ENCODE results near the gene CLEC3B. TPM values are rescaled to one million over a fixed set of nuclear protein-coding genes. Genes with fewer than 3 reads are reported as not detected.

Gene CLEC3B
- total and polyA plus RNA-seq, 2 of the 8 experiments (the other 6 are each of a cell fraction or from before 2014, with no cell fraction given) = 0.32 TPM; not detected in 1

DNA sequence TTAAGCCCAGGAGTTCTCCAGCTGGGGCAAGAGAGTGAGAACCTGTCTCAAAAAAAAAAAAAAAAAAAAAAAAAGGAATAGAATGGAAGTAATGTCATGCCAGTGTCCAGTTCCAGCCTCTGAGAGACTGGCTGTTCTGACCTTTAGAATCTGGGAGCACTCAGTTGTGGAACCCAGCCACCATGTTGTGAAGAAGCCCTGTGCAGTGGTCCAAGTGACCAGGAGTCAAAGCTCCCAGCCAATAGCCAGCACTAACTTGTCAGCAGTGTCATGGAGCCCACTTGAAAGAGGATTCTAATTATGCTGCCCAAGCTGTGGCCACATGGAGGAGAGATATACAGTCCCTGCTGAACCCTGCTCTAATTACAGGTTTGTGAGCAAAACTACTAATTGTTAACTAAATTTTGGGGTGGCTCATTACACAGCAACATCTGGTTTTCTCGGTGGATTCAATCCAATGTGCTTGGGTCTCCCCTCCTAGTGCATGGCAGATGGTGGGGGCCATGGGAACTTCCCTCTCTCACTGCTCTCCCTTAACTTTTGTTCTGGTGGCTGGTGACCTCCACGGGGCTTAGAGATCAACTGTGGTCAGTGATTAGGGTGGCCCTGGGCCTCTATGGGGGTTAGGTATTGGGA is 55.5 kb downstream of the CLEC3B start:
- no peak overlapping the region for H3K23ac ChIP-seq (ENCODE audit: insufficient read length)
- no peak overlapping the region for H2BK20ac ChIP-seq (ENCODE audit: low read length)
- H3K27ac ChIP-seq (ENCODE audit: low read depth, low read length) = no peak overlapping the region
- H4K8ac ChIP-seq (ENCODE audit: extremely low read depth, insufficient read depth, low read length) = no peak overlapping the region
- H4K5ac ChIP-seq (ENCODE audit: insufficient read length, low read depth, low read length) = no peak overlapping the region
- H3K4ac ChIP-seq (replicated peaks; ENCODE audit: insufficient read length, low read depth, low read length) = no peak overlapping the region
- H3K79me1 ChIP-seq (ENCODE audit: low read depth, low read length) = no peaks in the 10 kb centered on the region
- CTCF ChIA-PET (ENCODE audit: partially characterized antibody) = interaction anchor here (0.6 to 1.1 kb wide), 4 partner anchors 25 to 584 kb away, joined by 3 read pairs; no protein-coding TSS in a partner anchor
- H4K20me1 ChIP-seq (replicated peaks in 1 of 2; ENCODE audit: control insufficient read depth in 1 of 2, insufficient read depth in 2 of 2, low read length in 2 of 2) = no peaks in the 10 kb centered on the region
- DNase-seq (ENCODE audit: low read depth in 1 of 2, low spot score in 2 of 2) = no peak
- no peak overlapping the region for H2AK5ac ChIP-seq (ENCODE audit: low read depth, low read length)
- no peak overlapping the region for H2BK5ac ChIP-seq (ENCODE audit: low read depth, low read length)
- POLR2A ChIA-PET (ENCODE audit: partially characterized antibody) = interaction anchor here (1.2 kb wide), 1 partner anchor 16 kb away, joined by 3 read pairs; no protein-coding TSS in a partner anchor
- H2BK15ac ChIP-seq (ENCODE audit: low read length) = no peak overlapping the region
- no peaks in the 10 kb centered on the region for H3K9me3 ChIP-seq (ENCODE audit: insufficient read depth in 2 of 2, low read depth in 1 of 2, low read length in 1 of 2)
- no peak overlapping the region for H3K4me3 ChIP-seq (ENCODE audit: extremely low read depth in 1 of 4, insufficient read depth in 2 of 4, low read depth in 3 of 4, low read length in 4 of 4)
- no peak overlapping the region for H2BK120ac ChIP-seq (replicated peaks; ENCODE audit: low read depth, low read length)
- FAIRE-seq = no peak
- H2AFZ ChIP-seq (ENCODE audit: low read length) = no peak overlapping the region
- H3K27me3 ChIP-seq (replicated peaks in 1 of 4; ENCODE audit: control insufficient read depth in 3 of 4, extremely low read depth in 1 of 4, insufficient read depth in 3 of 4, low read length in 3 of 4) = no peaks in the 10 kb centered on the region
- H3K23me2 ChIP-seq (ENCODE audit: low read depth, low read length) = no peaks in the 10 kb centered on the region
- 87% methylated on average over 2 of the region's 2 CpGs; no CpG with 5 or more reads in 1 of the 2 experiments for WGBS, 2 experiments (ENCODE audit: extremely low coverage in 1 of 2, insufficient coverage in 1 of 2, insufficient read length in 1 of 2, insufficient replicate concordance in 2 of 2, low coverage in 1 of 2, low lambda C conversion rate in 2 of 2, missing lambda C conversion rate in 1 of 2)
- no peak overlapping the region for H2BK12ac ChIP-seq (ENCODE audit: low read depth, low read length)
- H3K4me2 ChIP-seq (ENCODE audit: insufficient read depth in 1 of 2, low read depth in 2 of 2, low read length in 2 of 2) = no peak overlapping the region
- no peak overlapping the region for H3K56ac ChIP-seq (replicated peaks; ENCODE audit: insufficient read length, low read depth, low read length)
- no peaks in the 10 kb centered on the region for H3K4me1 ChIP-seq (replicated peaks in 1 of 4; ENCODE audit: control insufficient read depth in 3 of 4, insufficient read depth in 4 of 4, low read length in 3 of 4)
- no peak overlapping the region for H4K91ac ChIP-seq (replicated peaks; ENCODE audit: insufficient read length, low read length)
- H3K14ac ChIP-seq (ENCODE audit: insufficient read length) = no peak overlapping the region
- peaks cover 4 to 16% (median 9%) of the 10 kb centered on the region in 4 experiments; a peak in 7 of 8 replicates for H3K36me3 ChIP-seq (ENCODE audit: control insufficient read depth in 2 of 4, insufficient read depth in 4 of 4, low read length in 3 of 4)
- H3K9ac ChIP-seq (replicated peaks in 1 of 4; ENCODE audit: extremely low read depth in 1 of 4, low read depth in 3 of 4, low read length in 3 of 4) = no peak overlapping the region
- H3K18ac ChIP-seq (ENCODE audit: extremely low read depth, low read length) = no peak overlapping the region
- no peaks in the 10 kb centered on the region for H3K79me2 ChIP-seq (ENCODE audit: control insufficient read depth in 1 of 2, insufficient read depth in 2 of 2, low read length in 2 of 2)
- TF ChIP-seq, protein P1, sequence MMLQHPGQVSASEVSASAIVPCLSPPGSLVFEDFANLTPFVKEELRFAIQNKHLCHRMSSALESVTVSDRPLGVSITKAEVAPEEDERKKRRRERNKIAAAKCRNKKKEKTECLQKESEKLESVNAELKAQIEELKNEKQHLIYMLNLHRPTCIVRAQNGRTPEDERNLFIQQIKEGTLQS (IDR thresholded peaks at IDR 0.05; ENCODE audit: insufficient read depth, low read depth, low read length) = no peak
- no peak for TF ChIP-seq KDM5A (IDR thresholded peaks at IDR 0.05; ENCODE audit: low read length)
- no peak for TF ChIP-seq EP300 (IDR thresholded peaks at IDR 0.05; ENCODE audit: borderline replicate concordance in 1 of 2, low read depth in 2 of 2, low read length in 2 of 2)
- TF ChIP-seq GABPA (IDR thresholded peaks at IDR 0.05; ENCODE audit: borderline replicate concordance, insufficient read depth, low read length) = no peak
- no peak for TF ChIP-seq RAD21 (IDR thresholded peaks at IDR 0.05 in 1 of 2, conservative IDR thresholded peaks at IDR 0.05 in 1 of 2; ENCODE audit: low read depth in 2 of 2, low read length in 2 of 2)
- no peak for TF ChIP-seq RFX5 (IDR thresholded peaks at IDR 0.05; ENCODE audit: borderline replicate concordance, low read depth, low read length)
- no peak for TF ChIP-seq CBX8 (IDR thresholded peaks at IDR 0.05; ENCODE audit: borderline replicate concordance, low read depth, low read length)
- TF ChIP-seq RBBP5 (IDR thresholded peaks at IDR 0.05; ENCODE audit: borderline replicate concordance, low read depth, low read length) = no peak
